GM15510 (cell line): ENCODE measurements around the gene SPG11.

Source experiments
- POLR2A ChIP-seq: IDR thresholded peaks from 3 replicates; pipeline ENCODE4 v1.6.1; 2011; ENCODE audit warnings: borderline replicate concordance; ENCODE audit not compliant: insufficient read length; ENCODE audit errors: extremely low read depth

SPG11 gene, protein sequence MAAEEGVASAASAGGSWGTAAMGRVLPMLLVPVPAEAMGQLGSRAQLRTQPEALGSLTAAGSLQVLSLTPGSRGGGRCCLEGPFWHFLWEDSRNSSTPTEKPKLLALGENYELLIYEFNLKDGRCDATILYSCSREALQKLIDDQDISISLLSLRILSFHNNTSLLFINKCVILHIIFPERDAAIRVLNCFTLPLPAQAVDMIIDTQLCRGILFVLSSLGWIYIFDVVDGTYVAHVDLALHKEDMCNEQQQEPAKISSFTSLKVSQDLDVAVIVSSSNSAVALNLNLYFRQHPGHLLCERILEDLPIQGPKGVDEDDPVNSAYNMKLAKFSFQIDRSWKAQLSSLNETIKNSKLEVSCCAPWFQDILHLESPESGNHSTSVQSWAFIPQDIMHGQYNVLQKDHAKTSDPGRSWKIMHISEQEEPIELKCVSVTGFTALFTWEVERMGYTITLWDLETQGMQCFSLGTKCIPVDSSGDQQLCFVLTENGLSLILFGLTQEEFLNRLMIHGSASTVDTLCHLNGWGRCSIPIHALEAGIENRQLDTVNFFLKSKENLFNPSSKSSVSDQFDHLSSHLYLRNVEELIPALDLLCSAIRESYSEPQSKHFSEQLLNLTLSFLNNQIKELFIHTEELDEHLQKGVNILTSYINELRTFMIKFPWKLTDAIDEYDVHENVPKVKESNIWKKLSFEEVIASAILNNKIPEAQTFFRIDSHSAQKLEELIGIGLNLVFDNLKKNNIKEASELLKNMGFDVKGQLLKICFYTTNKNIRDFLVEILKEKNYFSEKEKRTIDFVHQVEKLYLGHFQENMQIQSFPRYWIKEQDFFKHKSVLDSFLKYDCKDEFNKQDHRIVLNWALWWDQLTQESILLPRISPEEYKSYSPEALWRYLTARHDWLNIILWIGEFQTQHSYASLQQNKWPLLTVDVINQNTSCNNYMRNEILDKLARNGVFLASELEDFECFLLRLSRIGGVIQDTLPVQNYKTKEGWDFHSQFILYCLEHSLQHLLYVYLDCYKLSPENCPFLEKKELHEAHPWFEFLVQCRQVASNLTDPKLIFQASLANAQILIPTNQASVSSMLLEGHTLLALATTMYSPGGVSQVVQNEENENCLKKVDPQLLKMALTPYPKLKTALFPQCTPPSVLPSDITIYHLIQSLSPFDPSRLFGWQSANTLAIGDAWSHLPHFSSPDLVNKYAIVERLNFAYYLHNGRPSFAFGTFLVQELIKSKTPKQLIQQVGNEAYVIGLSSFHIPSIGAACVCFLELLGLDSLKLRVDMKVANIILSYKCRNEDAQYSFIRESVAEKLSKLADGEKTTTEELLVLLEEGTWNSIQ (N-terminal part only)

GRCh38 chr15:44663410-44664308 lies at the start of gene SPG11:
Gene SPG11, minus strand, starts transcription at chr15:44663662. Its CDS starts 15 bp downstream, at chr15:44663647.
- peak; percentile 95 for TF ChIP-seq POLR2A

GRCh38 chr15:44712346-44713005 lies 49.0 kb upstream of the SPG11 start:
- no peak for TF ChIP-seq POLR2A

- no peak for TF ChIP-seq POLR2A
Observed at GRCh38 chr15:44711743-44712345, 48.4 kb upstream of the SPG11 start.

DNA sequence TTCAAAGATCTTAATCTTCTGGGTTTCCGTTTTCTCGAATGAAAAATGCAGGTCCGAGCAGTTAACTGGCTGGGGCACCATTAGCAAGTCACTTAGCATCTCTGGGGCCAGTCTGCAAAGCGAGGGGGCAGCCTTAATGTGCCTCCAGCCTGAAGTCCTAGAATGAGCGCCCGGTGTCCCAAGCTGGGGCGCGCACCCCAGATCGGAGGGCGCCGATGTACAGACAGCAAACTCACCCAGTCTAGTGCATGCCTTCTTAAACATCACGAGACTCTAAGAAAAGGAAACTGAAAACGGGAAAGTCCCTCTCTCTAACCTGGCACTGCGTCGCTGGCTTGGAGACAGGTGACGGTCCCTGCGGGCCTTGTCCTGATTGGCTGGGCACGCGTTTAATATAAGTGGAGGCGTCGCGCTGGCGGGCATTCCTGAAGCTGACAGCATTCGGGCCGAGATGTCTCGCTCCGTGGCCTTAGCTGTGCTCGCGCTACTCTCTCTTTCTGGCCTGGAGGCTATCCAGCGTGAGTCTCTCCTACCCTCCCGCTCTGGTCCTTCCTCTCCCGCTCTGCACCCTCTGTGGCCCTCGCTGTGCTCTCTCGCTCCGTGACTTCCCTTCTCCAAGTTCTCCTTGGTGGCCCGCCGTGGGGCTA lies 47.8 kb upstream of the SPG11 start, which contains the start of the genes B2M and PATL2:
Gene B2M (plus strand): TSS at position 422 of the 647 bp plus-strand sequence. CDS start 30 bp downstream, at position 452.
Gene PATL2 (minus strand): TSS at position 228 of the 647 bp plus-strand sequence. CDS start 34,833 bp downstream, outside the sequence.
- TF ChIP-seq POLR2A, result peak; percentile 100

GRCh38 chr15:44710236-44711095 lies 47.0 kb upstream of the SPG11 start:
- TF ChIP-seq POLR2A, result peak; percentile 39

DNA sequence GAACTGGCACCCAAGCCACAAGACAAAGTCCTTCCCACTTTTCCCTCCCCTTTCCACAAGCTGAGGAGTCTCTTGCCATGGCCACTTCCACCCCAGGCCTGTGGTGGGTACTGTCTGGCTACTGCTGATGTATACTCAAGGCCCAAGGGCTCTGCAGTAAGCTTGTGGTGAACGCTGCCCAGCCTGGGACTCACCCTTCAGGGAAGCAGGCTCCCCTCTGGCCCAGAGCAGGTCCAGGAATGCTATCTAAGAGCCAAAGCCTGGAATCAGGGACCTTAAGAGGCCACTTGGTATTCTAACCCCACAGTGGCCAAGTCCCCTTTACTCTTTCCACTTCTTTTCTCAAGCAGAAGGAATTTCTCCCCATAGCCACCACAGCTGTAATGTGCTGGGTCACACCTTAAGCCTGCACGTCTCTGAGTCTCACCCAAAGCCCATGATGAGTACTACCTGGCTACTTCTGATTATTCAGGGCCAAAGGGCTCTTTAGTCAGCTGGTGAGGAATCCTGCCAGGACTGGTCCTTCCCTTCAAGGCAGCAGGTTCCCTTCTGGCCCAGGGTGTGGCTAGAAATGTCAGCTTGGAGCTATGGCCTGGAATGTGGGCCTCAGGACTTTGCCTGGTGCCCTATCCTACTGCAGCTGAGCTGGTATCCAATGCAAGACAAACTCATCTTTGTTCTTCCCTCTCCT lies 43.6 kb upstream of the SPG11 start:
- no peak for TF ChIP-seq POLR2A

- TF ChIP-seq POLR2A, result no peak
Observed at GRCh38 chr15:44706401-44706800, 42.9 kb upstream of the SPG11 start.

- TF ChIP-seq POLR2A, result no peak
Observed at GRCh38 chr15:44705986-44706385, 42.5 kb upstream of the SPG11 start.

GRCh38 chr15:44698641-44699040 lies 35.2 kb upstream of the SPG11 start:
- TF ChIP-seq POLR2A, result no peak

DNA sequence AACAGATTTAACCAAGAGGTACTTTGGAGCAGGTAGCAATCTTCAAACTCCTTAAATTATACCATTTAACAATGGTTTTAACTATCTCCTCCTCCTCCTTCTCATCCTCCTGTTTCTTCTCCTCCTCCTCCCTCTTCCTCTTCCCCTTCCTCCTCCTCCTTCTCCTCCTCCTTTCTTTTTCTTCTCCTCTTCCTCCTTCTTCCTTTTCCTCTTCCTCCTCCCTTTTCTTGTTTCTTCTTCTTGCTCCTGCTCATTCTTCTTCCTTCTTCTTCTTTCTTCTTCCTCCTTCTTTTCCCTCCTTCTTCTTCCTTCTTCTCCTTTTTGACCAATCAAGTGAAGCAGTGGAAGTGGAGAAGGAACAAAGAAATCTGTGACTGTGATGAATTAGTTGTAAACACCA lies 33.6 kb upstream of the SPG11 start:
- TF ChIP-seq POLR2A, result no peak

GRCh38 chr15:44695294-44695693 lies 31.8 kb upstream of the SPG11 start:
- TF ChIP-seq POLR2A, result no peak
